ENCODE results near the gene EML6. TPM values are rescaled to one million over a fixed set of nuclear protein-coding genes. Genes with fewer than 3 reads are reported as not detected.

EML6 gene
- polyA plus RNA-seq, 1 donor (not counting 4 experiments of a cell fraction or from before 2014, with no cell fraction given): 0.96 TPM

GRCh38 chr2:54948120-54948519, 224.7 kb downstream of the EML6 start:
- Histone ChIP-seq H2AFZ (ENCODE audit: control insufficient read depth, low read length) (no peak overlapping the region), H3K27me3 (ENCODE audit: control insufficient read depth, extremely low read depth, insufficient read depth, low read length) (no peaks in the 10 kb centered on the region), H3K4me2 (ENCODE audit: control insufficient read depth, extremely low read depth, insufficient read depth, low read depth, low read length) (no peak overlapping the region), H3K4me3 (ENCODE audit: control insufficient read depth in 2 of 3, extremely low read depth in 1 of 3, insufficient read depth in 2 of 3, low read depth in 1 of 3, low read length in 3 of 3) (no peak overlapping the region), H4K20me1 (ENCODE audit: control insufficient read depth, extremely low read depth, insufficient read depth, low read length) (no peaks in the 10 kb centered on the region), H3K9me3 (ENCODE audit: control insufficient read depth, low read depth, low read length) (no peaks in the 10 kb centered on the region), H3K27ac (ENCODE audit: control insufficient read depth, insufficient read depth, low read length) (no peak overlapping the region), H3K9me1 (ENCODE audit: control insufficient read depth, extremely low read depth, insufficient read depth, low read length) (no peaks in the 10 kb centered on the region), H3K9ac (ENCODE audit: control insufficient read depth, extremely low read depth, insufficient read depth, low read length) (no peak overlapping the region), H3K79me2 (ENCODE audit: control insufficient read depth, insufficient read depth, low read length) (no peaks in the 10 kb centered on the region), H3K4me1 (ENCODE audit: control insufficient read depth, extremely low read depth, insufficient read depth, low read length) (peaks cover 10% of the 10 kb centered on the region), H3K36me3 (ENCODE audit: control insufficient read depth in 2 of 2, extremely low read depth in 1 of 2, insufficient read depth in 2 of 2, low read length in 2 of 2) (no peaks in the 10 kb centered on the region)
- TF ChIP-seq EZH2 (IDR thresholded peaks at IDR 0.05; ENCODE audit: low read length): no peak
- no peak for TF ChIP-seq CTCF (optimal IDR thresholded peaks at IDR 0.05 in 1 of 3, IDR thresholded peaks at IDR 0.05 in 1 of 3, conservative IDR thresholded peaks at IDR 0.05 in 1 of 3; ENCODE audit: extremely low read depth in 1 of 3, insufficient read depth in 2 of 3, low read length in 3 of 3)
- dilution Hi-C loops (cut with MboI; ENCODE audit: extremely low pct_ligation_motif_present, low sequenced_read_pairs): no loop called here
- DNase-seq (ENCODE audit: low read depth, low spot score): no peak
- FAIRE-seq: no peak

- DNase-seq (ENCODE audit: low read depth, low spot score) (no peak), FAIRE-seq (no peak)
- Histone ChIP-seq H4K20me1 (ENCODE audit: control insufficient read depth, extremely low read depth, insufficient read depth, low read length) (no peaks in the 10 kb centered on the region), H3K36me3 (ENCODE audit: control insufficient read depth in 2 of 2, extremely low read depth in 1 of 2, insufficient read depth in 2 of 2, low read length in 2 of 2) (no peaks in the 10 kb centered on the region), H3K4me1 (ENCODE audit: control insufficient read depth, extremely low read depth, insufficient read depth, low read length) (peaks cover 10% of the 10 kb centered on the region), H3K79me2 (ENCODE audit: control insufficient read depth, insufficient read depth, low read length) (no peaks in the 10 kb centered on the region), H3K9me1 (ENCODE audit: control insufficient read depth, extremely low read depth, insufficient read depth, low read length) (no peaks in the 10 kb centered on the region), H3K9ac (ENCODE audit: control insufficient read depth, extremely low read depth, insufficient read depth, low read length) (no peak overlapping the region), H3K9me3 (ENCODE audit: control insufficient read depth, low read depth, low read length) (no peaks in the 10 kb centered on the region), H3K4me3 (ENCODE audit: control insufficient read depth in 2 of 3, extremely low read depth in 1 of 3, insufficient read depth in 2 of 3, low read depth in 1 of 3, low read length in 3 of 3) (no peak overlapping the region), H3K27me3 (ENCODE audit: control insufficient read depth, extremely low read depth, insufficient read depth, low read length) (no peaks in the 10 kb centered on the region), H3K4me2 (ENCODE audit: control insufficient read depth, extremely low read depth, insufficient read depth, low read depth, low read length) (no peak overlapping the region), H3K27ac (ENCODE audit: control insufficient read depth, insufficient read depth, low read length) (no peak overlapping the region), H2AFZ (ENCODE audit: control insufficient read depth, low read length) (no peak overlapping the region)
- dilution Hi-C loops (cut with MboI; ENCODE audit: extremely low pct_ligation_motif_present, low sequenced_read_pairs): no loop called here
- no peak for TF ChIP-seq CTCF (optimal IDR thresholded peaks at IDR 0.05 in 1 of 3, IDR thresholded peaks at IDR 0.05 in 1 of 3, conservative IDR thresholded peaks at IDR 0.05 in 1 of 3; ENCODE audit: extremely low read depth in 1 of 3, insufficient read depth in 2 of 3, low read length in 3 of 3)
- no peak for TF ChIP-seq EZH2 (IDR thresholded peaks at IDR 0.05; ENCODE audit: low read length)
These were observed 226.0 kb downstream of the EML6 start for GRCh38 chr2:54949431-54949830.

Data from keratinocyte (primary cell).